H1 (cell line): Measurements from ENCODE around the gene BRD1. TPM values are rescaled to one million over a fixed set of nuclear protein-coding genes. Genes with fewer than 3 reads are reported as not detected.

Experiments used
- CTCF ChIA-PET: fragments of 300-600 bp; sonication (Branson Sonifier 250); formaldehyde crosslinking; loops from one replicate; lab custom pipeline; 2021; ENCODE audit not compliant: partially characterized antibody; lab: Charles Lee
- POLR2A ChIA-PET: fragments of 300-600 bp; sonication (Branson Sonifier 250); formaldehyde crosslinking; loops from one replicate; lab custom pipeline; 2021; ENCODE audit warnings: inconsistent platforms; ENCODE audit not compliant: partially characterized antibody; lab: Charles Lee
- DNase-seq, 2 experiments: peaks; one replicate each; pipeline versions ENCODE4 v3.0.0 to v3.0.0-alpha.2; 2010 to 2022; ENCODE audit warnings: low spot score in 2 of 2, low read depth in 1 of 2, mixed read lengths in 1 of 2
- FAIRE-seq: peaks from 2 replicates; lab custom pipeline; 2011; peaks lifted over from hg19 to GRCh38; lab: Jason Lieb, UNC
- H2AFZ ChIP-seq: 2 replicates; pipeline ENCODE4 v1.8.1; 2012; ENCODE audit warnings: low read length, inconsistent platforms
- H2AK5ac ChIP-seq: 2 replicates; pipeline ENCODE4 v1.6.1; 2013; ENCODE audit warnings: low read depth, low read length
- H2BK120ac ChIP-seq: replicated peaks from 2 replicates; pipeline ENCODE3; 2013; ENCODE audit warnings: low read depth, low read length, inconsistent platforms
- H2BK12ac ChIP-seq: 2 replicates; pipeline ENCODE4 v1.6.1; 2013; ENCODE audit warnings: low read depth, low read length
- H2BK15ac ChIP-seq: 2 replicates; pipeline ENCODE4 v1.6.1; 2013; ENCODE audit warnings: low read length
- H2BK20ac ChIP-seq: 2 replicates; pipeline ENCODE4 v1.6.1; 2013; ENCODE audit warnings: low read length
- H2BK5ac ChIP-seq: 2 replicates; pipeline ENCODE4 v1.6.1; 2013; ENCODE audit warnings: low read depth, low read length
- H3K14ac ChIP-seq: 2 replicates; pipeline ENCODE4 v1.6.1; 2013; ENCODE audit warnings: inconsistent platforms; ENCODE audit not compliant: insufficient read length
- H3K18ac ChIP-seq: 2 replicates; pipeline ENCODE4 v1.6.1; 2013; ENCODE audit warnings: low read length; ENCODE audit errors: extremely low read depth
- H3K23ac ChIP-seq: 2 replicates; pipeline ENCODE4 v1.6.1; 2013; ENCODE audit warnings: inconsistent platforms; ENCODE audit not compliant: insufficient read length
- H3K23me2 ChIP-seq: 2 replicates; pipeline ENCODE4 v1.6.1; 2013; ENCODE audit warnings: low read depth, low read length
- H3K27ac ChIP-seq: 2 replicates; pipeline ENCODE4 v1.6.1; 2011; ENCODE audit warnings: low read depth, low read length, inconsistent platforms
- H3K27me3 ChIP-seq, 4 experiments: replicated peaks in 1 of 4; 1 replicate in 1 of 4; 2 replicates in 3 of 4; pipeline versions ENCODE4 v1.6.1 to v1.8.1; 2011 to 2013; ENCODE audit warnings: low read length in 3 of 4, mild to moderate bottlenecking in 3 of 4, inconsistent platforms in 2 of 4, mixed read lengths in 2 of 4, moderate library complexity in 1 of 4; ENCODE audit not compliant: control insufficient read depth in 3 of 4, insufficient read depth in 3 of 4; ENCODE audit errors: extremely low read depth in 1 of 4
- H3K36me3 ChIP-seq, 4 experiments: 2 replicates each; pipeline versions ENCODE4 v1.6.1 to v1.8.1; 2011 to 2013; ENCODE audit warnings: mild to moderate bottlenecking in 4 of 4, low read length in 3 of 4, moderate library complexity in 2 of 4, control low read depth in 1 of 4, inconsistent platforms in 1 of 4; ENCODE audit not compliant: insufficient read depth in 4 of 4, control insufficient read depth in 2 of 4
- H3K4ac ChIP-seq: replicated peaks from 2 replicates; pipeline ENCODE3; 2013; ENCODE audit warnings: low read length, low read depth, mixed read lengths, inconsistent platforms; ENCODE audit not compliant: insufficient read length
- H3K4me1 ChIP-seq, 4 experiments: replicated peaks in 1 of 4; 1 replicate in 1 of 4; 2 replicates in 3 of 4; pipeline versions ENCODE4 v1.6.1 to v1.8.1; 2011 to 2013; ENCODE audit warnings: low read length in 3 of 4, inconsistent platforms in 2 of 4, mixed read lengths in 1 of 4; ENCODE audit not compliant: insufficient read depth in 4 of 4, control insufficient read depth in 3 of 4
- H3K4me2 ChIP-seq, 2 experiments: 2 replicates each; pipeline versions ENCODE4 v1.6.1 to v1.8.1; 2011 to 2013; ENCODE audit warnings: low read depth in 2 of 2, low read length in 2 of 2, control low read depth in 1 of 2, inconsistent platforms in 1 of 2, mild to moderate bottlenecking in 1 of 2; ENCODE audit not compliant: insufficient read depth in 1 of 2
- H3K4me3 ChIP-seq, 4 experiments: fragments of 200-600, 300-600 bp in 1 of 4; sonication (generic), shearing (Covaris generic), sonication (Bioruptor Twin) in 1 of 4; 2 replicates each; pipeline versions ENCODE4 v1.5.1 to v1.8.1; 2011 to 2016; ENCODE audit warnings: low read length in 4 of 4, low read depth in 3 of 4, control low read depth in 2 of 4, inconsistent platforms in 2 of 4, mild to moderate bottlenecking in 2 of 4, mixed read lengths in 1 of 4, moderate library complexity in 1 of 4; ENCODE audit not compliant: insufficient read depth in 2 of 4; ENCODE audit errors: extremely low read depth in 1 of 4
- H3K56ac ChIP-seq: replicated peaks from 2 replicates; pipeline ENCODE3; 2013; ENCODE audit warnings: low read depth, mild to moderate bottlenecking, mixed read lengths, low read length, inconsistent platforms; ENCODE audit not compliant: insufficient read length
- H3K79me1 ChIP-seq: 2 replicates; pipeline ENCODE4 v1.6.1; 2013; ENCODE audit warnings: low read depth, low read length, control low read depth
- H3K79me2 ChIP-seq, 2 experiments: 2 replicates each; pipeline versions ENCODE4 v1.6.1 to v1.8.1; 2012 to 2013; ENCODE audit warnings: low read length in 2 of 2, mild to moderate bottlenecking in 2 of 2, inconsistent platforms in 1 of 2; ENCODE audit not compliant: insufficient read depth in 2 of 2, control insufficient read depth in 1 of 2
- H3K9ac ChIP-seq, 4 experiments: replicated peaks in 1 of 4; 1 replicate in 1 of 4; 2 replicates in 3 of 4; pipeline versions ENCODE4 v1.6.1 to v1.8.1; 2011 to 2013; ENCODE audit warnings: low read depth in 3 of 4, low read length in 3 of 4, control low read depth in 2 of 4, mild to moderate bottlenecking in 2 of 4, moderate library complexity in 2 of 4, inconsistent platforms in 1 of 4; ENCODE audit errors: extremely low read depth in 1 of 4
- H3K9me3 ChIP-seq, 2 experiments: 2 replicates each; pipeline versions ENCODE4 v1.6.1 to v1.8.1; 2012 to 2013; ENCODE audit warnings: mild to moderate bottlenecking in 2 of 2, moderate library complexity in 2 of 2, control low read depth in 1 of 2, inconsistent platforms in 1 of 2, low read depth in 1 of 2, low read length in 1 of 2, mixed read lengths in 1 of 2; ENCODE audit not compliant: insufficient read depth in 2 of 2
- H4K20me1 ChIP-seq, 2 experiments: replicated peaks in 1 of 2; 2 replicates each; pipeline versions ENCODE3 to v1.8.1; 2011 to 2013; ENCODE audit warnings: inconsistent platforms in 2 of 2, low read length in 2 of 2, mild to moderate bottlenecking in 1 of 2; ENCODE audit not compliant: insufficient read depth in 2 of 2, control insufficient read depth in 1 of 2
- H4K5ac ChIP-seq: 2 replicates; pipeline ENCODE4 v1.6.1; 2013; ENCODE audit warnings: low read length, low read depth, mixed read lengths, inconsistent platforms; ENCODE audit not compliant: insufficient read length
- H4K8ac ChIP-seq: 2 replicates; pipeline ENCODE4 v1.8.0; 2013; ENCODE audit warnings: mild to moderate bottlenecking, moderate library complexity, low read length, inconsistent platforms; ENCODE audit not compliant: insufficient read depth; ENCODE audit errors: extremely low read depth
- H4K91ac ChIP-seq: replicated peaks from 2 replicates; pipeline ENCODE3; 2013; ENCODE audit warnings: low read length, mixed read lengths, inconsistent platforms; ENCODE audit not compliant: insufficient read length
- CTCF ChIP-seq, 3 experiments: IDR thresholded peaks; 1 replicate in 2 of 3; 2 replicates in 1 of 3; pipeline versions ENCODE4 v1.5.1 to v1.6.1; 2011; ENCODE audit warnings: low read length in 3 of 3, mild to moderate bottlenecking in 3 of 3, inconsistent platforms in 2 of 3, low read depth in 1 of 3, moderate library complexity in 1 of 3; ENCODE audit not compliant: insufficient read depth in 1 of 3; ENCODE audit errors: control extremely low read depth in 1 of 3
- WGBS, 2 experiments: shearing (Covaris generic) in 1 of 2; methylation state at CpG; one replicate each; pipeline versions ENCODE4 v1.1.6 to v1.1.7; 2013 to 2015; ENCODE audit warnings: low lambda C conversion rate in 2 of 2, mixed read lengths in 2 of 2, inconsistent platforms in 1 of 2, low coverage in 1 of 2, missing lambda C conversion rate in 1 of 2; ENCODE audit not compliant: insufficient replicate concordance in 2 of 2, insufficient coverage in 1 of 2, insufficient read length in 1 of 2; ENCODE audit errors: extremely low coverage in 1 of 2, missing lambda C conversion rate in 1 of 2; 5-methylcytosine and 5-hydroxymethylcytosine counted together
- polyA plus RNA-seq, 7 experiments: library from polyadenylated mRNA; depleted of rRNA in 3 of 7; stranded (reverse) in 5 of 7; unstranded in 2 of 7; fragments of >200 nt in 5 of 7; fragments of 200-250 nt in 2 of 7; gene quantifications; 1 replicate in 5 of 7; 2 replicates in 1 of 7; 4 replicates in 1 of 7; pipeline versions ENCODE4 v1.2.1 to v1.2.3, GENCODE V29; 2011 to 2013; ENCODE audit warnings: missing spikeins in 2 of 7, mixed read lengths in 2 of 7
- total RNA-seq: library from RNA; stranded (reverse); fragmentation: NEBNext Ultra II Directional; extraction: Animal tissue kit (Norgen Biotek cat#: 25700); gene quantifications from 2 replicates; pipeline ENCODE4 v1.2.1, GENCODE V29; 2021

The BRD1 gene
- total and polyA plus RNA-seq, 2 of the 8 experiments (the other 6 are each of a cell fraction or from before 2014, with no cell fraction given) = 6.8 to 34.0 TPM

- Histone ChIP-seq H4K91ac (no peak overlapping the region), H3K23me2 (peaks cover 13% of the 10 kb centered on the region; the same call in 1 of the 2 replicates), H3K79me1 (no peaks in the 10 kb centered on the region), H2BK15ac (no peak overlapping the region), H3K36me3 (peaks cover 0 to 16% (median 0%) of the 10 kb centered on the region in 4 experiments; a peak in 1 of 8 replicates), H4K5ac (no peak overlapping the region), H3K4ac (no peak overlapping the region), H3K27ac (no peak overlapping the region), H2BK5ac (no peak overlapping the region), H3K9me3 (no peaks in the 10 kb centered on the region), H3K56ac (no peak overlapping the region), H3K14ac (no peak overlapping the region), H3K79me2 (no peaks in the 10 kb centered on the region), H3K9ac (no peak overlapping the region), H3K4me2 (no peak overlapping the region), H3K4me3 (no peak overlapping the region), H2BK12ac (no peak overlapping the region), H3K18ac (no peak overlapping the region), H2BK120ac (no peak overlapping the region), H3K23ac (no peak overlapping the region), H4K20me1 (peaks cover 0 to 3% of the 10 kb centered on the region in 2 experiments), H2BK20ac (no peak overlapping the region), H2AFZ (no peak overlapping the region), H3K4me1 (peaks cover 0 to 6% (median 2%) of the 10 kb centered on the region in 4 experiments; a peak in 4 of 7 replicates), H3K27me3 (peaks cover 31 to 51% (median 44%) of the 10 kb centered on the region in 4 experiments), H4K8ac (no peak overlapping the region), H2AK5ac (no peak overlapping the region)
- FAIRE-seq = no peak
- DNase-seq = no peak
- ChIA-PET CTCF (interaction anchor here (1.2 kb wide), 1 partner anchor 24 kb away, joined by 5 read pairs; no protein-coding TSS in a partner anchor), POLR2A (interaction anchor here (1.2 to 1.3 kb wide), 2 partner anchors 9 to 11 kb away, joined by 4 read pairs; no protein-coding TSS in a partner anchor)
- WGBS, 2 experiments = 85% methylated on average over 16 of the region's 16 CpGs; no CpG with 5 or more reads in 1 of the 2 experiments
- TF ChIP-seq CTCF (IDR thresholded peaks at IDR 0.05; ENCODE audit: control extremely low read depth in 1 of 3, insufficient read depth in 1 of 3, low read depth in 1 of 3, low read length in 3 of 3) = no peak
Observed at GRCh38 chr22:49845241-49845640, 17.6 kb upstream of the BRD1 start.
